Measurements from ENCODE around the gene GPR158. TPM values are rescaled to one million over a fixed set of nuclear protein-coding genes. Genes with fewer than 3 reads are reported as not detected.

Gene GPR158
- total and polyA plus RNA-seq, 2 of the 8 experiments (the other 6 are each of a cell fraction or from before 2014, with no cell fraction given): 0.14 to 0.78 TPM

- H3K79me1 ChIP-seq (ENCODE audit: low read depth, low read length): no peaks in the 10 kb centered on the region
- H3K56ac ChIP-seq (replicated peaks; ENCODE audit: insufficient read length, low read depth, low read length): no peak overlapping the region
- no peak overlapping the region for H4K5ac ChIP-seq (ENCODE audit: insufficient read length, low read depth, low read length)
- no peaks in the 10 kb centered on the region for H3K23me2 ChIP-seq (ENCODE audit: low read depth, low read length)
- no peak overlapping the region for H2BK12ac ChIP-seq (ENCODE audit: low read depth, low read length)
- no peak overlapping the region for H4K91ac ChIP-seq (replicated peaks; ENCODE audit: insufficient read length, low read length)
- H2AFZ ChIP-seq (ENCODE audit: low read length): no peak overlapping the region
- H3K14ac ChIP-seq (ENCODE audit: insufficient read length): no peak overlapping the region
- H3K4me3 ChIP-seq (ENCODE audit: extremely low read depth in 1 of 4, insufficient read depth in 2 of 4, low read depth in 3 of 4, low read length in 4 of 4): no peak overlapping the region
- H3K4ac ChIP-seq (replicated peaks; ENCODE audit: insufficient read length, low read depth, low read length): no peak overlapping the region
- H3K4me1 ChIP-seq (replicated peaks in 1 of 4; ENCODE audit: control insufficient read depth in 3 of 4, insufficient read depth in 4 of 4, low read length in 3 of 4): no peaks in the 10 kb centered on the region
- H4K8ac ChIP-seq (ENCODE audit: extremely low read depth, insufficient read depth, low read length): no peak overlapping the region
- H3K27ac ChIP-seq (ENCODE audit: low read depth, low read length): no peak overlapping the region
- H2BK15ac ChIP-seq (ENCODE audit: low read length): no peak overlapping the region
- CTCF ChIA-PET (ENCODE audit: partially characterized antibody): no interaction called here
- DNase-seq (ENCODE audit: low read depth in 1 of 2, low spot score in 2 of 2) (no peak), FAIRE-seq (no peak)
- H3K9ac ChIP-seq (replicated peaks in 1 of 4; ENCODE audit: extremely low read depth in 1 of 4, low read depth in 3 of 4, low read length in 3 of 4): no peak overlapping the region
- POLR2A ChIA-PET (ENCODE audit: partially characterized antibody): no interaction called here
- no peak overlapping the region for H2BK120ac ChIP-seq (replicated peaks; ENCODE audit: low read depth, low read length)
- no peaks in the 10 kb centered on the region for H3K36me3 ChIP-seq (ENCODE audit: control insufficient read depth in 2 of 4, insufficient read depth in 4 of 4, low read length in 3 of 4)
- no peaks in the 10 kb centered on the region for H3K79me2 ChIP-seq (ENCODE audit: control insufficient read depth in 1 of 2, insufficient read depth in 2 of 2, low read length in 2 of 2)
- H3K4me2 ChIP-seq (ENCODE audit: insufficient read depth in 1 of 2, low read depth in 2 of 2, low read length in 2 of 2): no peak overlapping the region
- no peaks in the 10 kb centered on the region for H3K9me3 ChIP-seq (ENCODE audit: insufficient read depth in 2 of 2, low read depth in 1 of 2, low read length in 1 of 2)
- no peaks in the 10 kb centered on the region for H4K20me1 ChIP-seq (replicated peaks in 1 of 2; ENCODE audit: control insufficient read depth in 1 of 2, insufficient read depth in 2 of 2, low read length in 2 of 2)
- peaks cover 0 to 1% (median 0%) of the 10 kb centered on the region in 4 experiments; a peak in 1 of 7 replicates for H3K27me3 ChIP-seq (replicated peaks in 1 of 4; ENCODE audit: control insufficient read depth in 3 of 4, extremely low read depth in 1 of 4, insufficient read depth in 3 of 4, low read length in 3 of 4)
- WGBS, 2 experiments (ENCODE audit: extremely low coverage in 1 of 2, insufficient coverage in 1 of 2, insufficient read length in 1 of 2, insufficient replicate concordance in 2 of 2, low coverage in 1 of 2, low lambda C conversion rate in 2 of 2, missing lambda C conversion rate in 1 of 2): 81% methylated on average over 3 of the region's 3 CpGs; no CpG with 5 or more reads in 1 of the 2 experiments
- H2AK5ac ChIP-seq (ENCODE audit: low read depth, low read length): no peak overlapping the region
- H3K23ac ChIP-seq (ENCODE audit: insufficient read length): no peak overlapping the region
- H2BK20ac ChIP-seq (ENCODE audit: low read length): no peak overlapping the region
- H3K18ac ChIP-seq (ENCODE audit: extremely low read depth, low read length): no peak overlapping the region
- H2BK5ac ChIP-seq (ENCODE audit: low read depth, low read length): no peak overlapping the region
- TF ChIP-seq RNF2 (IDR thresholded peaks at IDR 0.05; ENCODE audit: borderline replicate concordance, low read depth, low read length, missing control alignments, poor library complexity, severe bottlenecking): no peak
- TF ChIP-seq CTBP2 (IDR thresholded peaks at IDR 0.05; ENCODE audit: borderline replicate concordance, insufficient read depth, insufficient read length, low read length): no peak
- no peak for TF ChIP-seq NRF1 (IDR thresholded peaks at IDR 0.05; ENCODE audit: low read depth, low read length)
- no peak for TF ChIP-seq E2F6 (IDR thresholded peaks at IDR 0.05)
- no peak for TF ChIP-seq SIX5 (IDR thresholded peaks at IDR 0.05; ENCODE audit: low read depth, low read length)
- no peak for TF ChIP-seq YY1 (IDR thresholded peaks at IDR 0.05; ENCODE audit: low read depth, low read length)
- TF ChIP-seq EP300 (IDR thresholded peaks at IDR 0.05; ENCODE audit: borderline replicate concordance in 1 of 2, low read depth in 2 of 2, low read length in 2 of 2): no peak
- TF ChIP-seq SIRT6 (IDR thresholded peaks at IDR 0.05; ENCODE audit: low read length): no peak
- TF ChIP-seq TCF12 (IDR thresholded peaks at IDR 0.05; ENCODE audit: low read depth, low read length): no peak
- no peak for TF ChIP-seq ZNF274 (IDR thresholded peaks at IDR 0.05; ENCODE audit: borderline replicate concordance, extremely low read depth, low read length)
- no peak for TF ChIP-seq KDM1A (IDR thresholded peaks at IDR 0.05; ENCODE audit: borderline replicate concordance, low read length)
- TF ChIP-seq SUZ12 (IDR thresholded peaks at IDR 0.05; ENCODE audit: low read length): no peak
- no peak for TF ChIP-seq RAD21 (IDR thresholded peaks at IDR 0.05 in 1 of 2, conservative IDR thresholded peaks at IDR 0.05 in 1 of 2; ENCODE audit: low read depth in 2 of 2, low read length in 2 of 2)
These were observed 357.4 kb downstream of the GPR158 start for GRCh38 chr10:25532213-25532612.
